Left colon (tissue), 2 donors: ENCODE data around the gene NUPR1. TPM values are rescaled to one million over a fixed set of nuclear protein-coding genes. Genes with fewer than 3 reads are reported as not detected.
A peak's percentile ranks its signal among the peaks of the same experiment; 100 is the strongest.
"Not testable (repeated sequence)": the region's sequence is repeated elsewhere in the genome, so short reads cannot be mapped to it uniquely, and the experiment has no call there.

ENCODE experiments used
- ATAC-seq: fragments of 200-7000 bp; cut with Tn5 transposase; one replicate; pipeline ENCODE4 v1.9.1; 2020; ENCODE audit warnings: mild to moderate bottlenecking, moderate library complexity
- DNase-seq, 2 donors: peaks; one replicate each; pipeline ENCODE4 v3.0.0-alpha.2; 2020
- intact Hi-C, 2 donors: fragments of 100-400 bp; cut with DNase I in 1 of 2; cut with micrococcal nuclease in 1 of 2; formaldehyde crosslinking; loops; one replicate each; pipeline versions ENCODE4 v1.11.2 to v1.14.0; 2022; cut with DNase I, micrococcal nuclease
- total RNA-seq, 2 donors: library from RNA; stranded (reverse); fragmentation: NEBNext Ultra II Directional; extraction: Animal tissue kit (Norgen Biotek cat#: 25700); gene quantifications; one replicate each; pipeline ENCODE4 v1.2.1, GENCODE V29; 2021
- donor health status: DM: no; HTN: no; CAD: no.
- donor health status: DM: yes; HTN: yes; CAD: no.

NUPR1 gene
- total RNA-seq, 2 donors from 2014 or later, result 52.2 to 106 TPM

GRCh38 chr16:28491230-28491969, 47.4 kb downstream of the NUPR1 start:
- intact Hi-C loops, result no loop called here
- peak; percentile 29 for ATAC-seq
- DNase-seq, result peak; percentile 58 to 61

GRCh38 chr16:28486266-28486665, 52.5 kb downstream of the NUPR1 start:
- DNase-seq (no peak), ATAC-seq (no peak)
- intact Hi-C loops, result no loop called here

- ATAC-seq, intact Hi-C loops: not testable (repeated sequence)
- DNase-seq, result peak; percentile 20 to 23
These were observed 55.4 kb downstream of the NUPR1 start for GRCh38 chr16:28483361-28483760.

Other genes starting within 250 kb of the NUPR1 start
- under 1 TPM; 0.28 to 0.58 TPM for gene SBK1, start 246.4 kb downstream of the NUPR1 start, total RNA-seq
- gene NPIPB6, start 175.5 kb downstream of the NUPR1 start, total RNA-seq, result 1 to 10 TPM; 2.0 to 4.0 TPM
- gene EIF3CL, start 135.1 kb downstream of the NUPR1 start, total RNA-seq, result 10 to 100 TPM; 19.8 to 76.1 TPM
- gene NPIPB7, start 66.6 kb downstream of the NUPR1 start, total RNA-seq, result under 1 TPM in 1 of 2 donors, not detected in 1; 0.21 TPM
- 100 to 1,000 TPM in 1 of 2 donors, 10 to 100 TPM in 1; 84.0 to 142 TPM for gene CLN3, start 46.9 kb downstream of the NUPR1 start, total RNA-seq
- 10 to 100 TPM; 49.8 to 96.0 TPM for gene APOBR, start 44.3 kb downstream of the NUPR1 start, total RNA-seq
- gene IL27, start 32.1 kb downstream of the NUPR1 start, total RNA-seq, result not detected
- gene SGF29, start 14.9 kb upstream of the NUPR1 start, total RNA-seq, result 10 to 100 TPM; 21.7 to 26.4 TPM
- gene SULT1A2, start 58.1 kb upstream of the NUPR1 start, total RNA-seq, result 10 to 100 TPM; 26.9 to 30.6 TPM
- 100 to 1,000 TPM; 115 to 135 TPM for gene SULT1A1, start 71.1 kb upstream of the NUPR1 start, total RNA-seq
- 1 to 10 TPM; 1.6 to 5.7 TPM for gene NPIPB8, start 99.1 kb upstream of the NUPR1 start, total RNA-seq
- 100 to 1,000 TPM; 550 to 645 TPM for gene EIF3C, start 172.5 kb upstream of the NUPR1 start, total RNA-seq
- gene NPIPB9, start 212.8 kb upstream of the NUPR1 start, total RNA-seq, result 1 to 10 TPM; 3.0 to 4.0 TPM